ENCODE data around the gene KANSL1.

DNA sequence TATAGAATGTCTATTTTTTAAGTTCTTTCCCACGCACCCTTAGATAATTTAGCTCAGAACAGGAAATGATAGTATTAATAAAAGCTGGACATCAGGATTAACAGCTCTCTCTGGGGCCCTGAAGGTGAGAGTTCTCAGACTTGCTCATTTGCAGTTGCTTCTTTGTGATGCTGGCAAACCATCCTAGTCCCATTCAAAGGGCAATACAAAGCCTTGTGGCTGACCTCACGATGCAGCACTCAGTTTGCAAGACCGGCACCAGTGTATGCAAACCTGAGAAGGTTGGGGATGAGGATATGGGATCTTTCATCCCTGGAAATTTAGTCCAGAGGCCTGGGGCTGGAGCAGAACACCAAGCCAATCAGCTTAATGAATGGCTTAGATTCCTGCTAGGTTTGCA, 164.9 kb downstream of the KANSL1 start:
- TF ChIP-seq, protein P1, sequence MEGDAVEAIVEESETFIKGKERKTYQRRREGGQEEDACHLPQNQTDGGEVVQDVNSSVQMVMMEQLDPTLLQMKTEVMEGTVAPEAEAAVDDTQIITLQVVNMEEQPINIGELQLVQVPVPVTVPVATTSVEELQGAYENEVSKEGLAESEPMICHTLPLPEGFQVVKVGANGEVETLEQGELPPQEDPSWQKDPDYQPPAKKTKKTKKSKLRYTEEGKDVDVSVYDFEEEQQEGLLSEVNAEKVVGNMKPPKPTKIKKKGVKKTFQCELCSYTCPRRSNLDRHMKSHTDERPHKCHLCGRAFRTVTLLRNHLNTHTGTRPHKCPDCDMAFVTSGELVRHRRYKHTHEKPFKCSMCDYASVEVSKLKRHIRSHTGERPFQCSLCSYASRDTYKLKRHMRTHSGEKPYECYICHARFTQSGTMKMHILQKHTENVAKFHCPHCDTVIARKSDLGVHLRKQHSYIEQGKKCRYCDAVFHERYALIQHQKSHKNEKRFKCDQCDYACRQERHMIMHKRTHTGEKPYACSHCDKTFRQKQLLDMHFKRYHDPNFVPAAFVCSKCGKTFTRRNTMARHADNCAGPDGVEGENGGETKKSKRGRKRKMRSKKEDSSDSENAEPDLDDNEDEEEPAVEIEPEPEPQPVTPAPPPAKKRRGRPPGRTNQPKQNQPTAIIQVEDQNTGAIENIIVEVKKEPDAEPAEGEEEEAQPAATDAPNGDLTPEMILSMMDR (IDR thresholded peaks at IDR 0.05; ENCODE audit: low read depth, low read length), result no peak
- no peak for TF ChIP-seq MYC (IDR thresholded peaks at IDR 0.05; ENCODE audit: low read depth, low read length)

Data from NB4 (cell line).